Fibroblast of lung (primary cell): ENCODE results near the gene PCYT1A. TPM values are rescaled to one million over a fixed set of nuclear protein-coding genes. Genes with fewer than 3 reads are reported as not detected.
"Not testable (repeated sequence)": the region's sequence is repeated elsewhere in the genome, so short reads cannot be mapped to it uniquely, and the experiment has no call there.

Source experiments
- DNase-seq, 2 donors: peaks; one replicate each; pipeline versions ENCODE4 v3.0.0 to v3.0.0-alpha.2; 2010; ENCODE audit warnings: low read depth in 2 of 2
- H2AFZ ChIP-seq: 2 replicates; pipeline ENCODE4 v1.5.1; 2012; ENCODE audit warnings: low read length, control low read depth, inconsistent platforms
- H3K27ac ChIP-seq: 2 replicates; pipeline ENCODE4 v1.5.1; 2011; ENCODE audit warnings: low read length, control low read depth; ENCODE audit not compliant: insufficient read depth
- H3K27me3 ChIP-seq: 2 replicates; pipeline ENCODE4 v1.5.1; 2011; ENCODE audit warnings: mild to moderate bottlenecking, low read length; ENCODE audit not compliant: control insufficient read depth, insufficient read depth
- H3K36me3 ChIP-seq: 2 replicates; pipeline ENCODE4 v1.5.1; 2011; ENCODE audit warnings: low read length; ENCODE audit not compliant: control insufficient read depth, insufficient read depth
- H3K4me1 ChIP-seq: 2 replicates; pipeline ENCODE4 v1.5.1; 2011; ENCODE audit warnings: low read length; ENCODE audit not compliant: control insufficient read depth, insufficient read depth; ENCODE audit errors: extremely low read depth
- H3K4me2 ChIP-seq: 2 replicates; pipeline ENCODE4 v1.5.1; 2011; ENCODE audit warnings: low read length, control low read depth; ENCODE audit not compliant: insufficient read depth; ENCODE audit errors: extremely low read depth
- H3K4me3 ChIP-seq, 4 experiments: fragments of 200-600 bp in 1 of 4; sonication (generic) in 1 of 4; replicated peaks in 1 of 4; 2 replicates each; pipeline ENCODE4 v1.5.1; 2011 to 2016; ENCODE audit warnings: low read length in 4 of 4, low read depth in 3 of 4, mild to moderate bottlenecking in 3 of 4, control low read depth in 2 of 4, inconsistent platforms in 1 of 4, mixed read lengths in 1 of 4; ENCODE audit not compliant: insufficient read depth in 1 of 4; ENCODE audit errors: control extremely low read depth in 1 of 4
- H3K79me2 ChIP-seq: 2 replicates; pipeline ENCODE4 v1.5.1; 2012; ENCODE audit warnings: mild to moderate bottlenecking, low read length, inconsistent platforms; ENCODE audit not compliant: control insufficient read depth, insufficient read depth
- H3K9ac ChIP-seq: 2 replicates; pipeline ENCODE4 v1.5.1; 2011; ENCODE audit warnings: mild to moderate bottlenecking, low read length, control low read depth; ENCODE audit not compliant: insufficient read depth
- H3K9me3 ChIP-seq: 2 replicates; pipeline ENCODE4 v1.5.1; 2012; ENCODE audit warnings: low read depth, low read length; ENCODE audit not compliant: control insufficient read depth, insufficient read depth
- H4K20me1 ChIP-seq: 2 replicates; pipeline ENCODE4 v1.5.1; 2011; ENCODE audit warnings: low read length; ENCODE audit not compliant: control insufficient read depth, insufficient read depth; ENCODE audit errors: extremely low read depth
- CTCF ChIP-seq, 2 donors: IDR thresholded peaks in 1 of 2; conservative IDR thresholded peaks in 1 of 2; 1 replicate in 1 of 2; 2 replicates in 1 of 2; pipeline ENCODE4 v1.5.1; 2011 to 2012; ENCODE audit warnings: low read length in 2 of 2, control low read depth in 1 of 2, inconsistent platforms in 1 of 2, low read depth in 1 of 2, mild to moderate bottlenecking in 1 of 2
- EZH2 ChIP-seq: IDR thresholded peaks from 2 replicates; pipeline ENCODE4 v1.5.1; 2012; ENCODE audit warnings: low read length, control low read depth, mild to moderate bottlenecking; ENCODE audit errors: missing control alignments
- polyA plus RNA-seq, 2 donors: library from polyadenylated mRNA; depleted of rRNA in 1 of 2; stranded (reverse) in 1 of 2; unstranded in 1 of 2; fragments of >200 nt; gene quantifications; 2 replicates each; pipeline ENCODE4 v1.2.1, GENCODE V29; 2011 to 2012; ENCODE audit warnings: missing spikeins in 1 of 2
- total RNA-seq: library from RNA; depleted of rRNA; stranded (reverse); fragments of >200 nt; gene quantifications from 2 replicates; pipeline ENCODE4 v1.2.1, GENCODE V29; 2014

The PCYT1A gene
- total and polyA plus RNA-seq, 2 donors (not counting 1 experiment from before 2014, with no cell fraction given): 68.9 to 73.8 TPM

DNA sequence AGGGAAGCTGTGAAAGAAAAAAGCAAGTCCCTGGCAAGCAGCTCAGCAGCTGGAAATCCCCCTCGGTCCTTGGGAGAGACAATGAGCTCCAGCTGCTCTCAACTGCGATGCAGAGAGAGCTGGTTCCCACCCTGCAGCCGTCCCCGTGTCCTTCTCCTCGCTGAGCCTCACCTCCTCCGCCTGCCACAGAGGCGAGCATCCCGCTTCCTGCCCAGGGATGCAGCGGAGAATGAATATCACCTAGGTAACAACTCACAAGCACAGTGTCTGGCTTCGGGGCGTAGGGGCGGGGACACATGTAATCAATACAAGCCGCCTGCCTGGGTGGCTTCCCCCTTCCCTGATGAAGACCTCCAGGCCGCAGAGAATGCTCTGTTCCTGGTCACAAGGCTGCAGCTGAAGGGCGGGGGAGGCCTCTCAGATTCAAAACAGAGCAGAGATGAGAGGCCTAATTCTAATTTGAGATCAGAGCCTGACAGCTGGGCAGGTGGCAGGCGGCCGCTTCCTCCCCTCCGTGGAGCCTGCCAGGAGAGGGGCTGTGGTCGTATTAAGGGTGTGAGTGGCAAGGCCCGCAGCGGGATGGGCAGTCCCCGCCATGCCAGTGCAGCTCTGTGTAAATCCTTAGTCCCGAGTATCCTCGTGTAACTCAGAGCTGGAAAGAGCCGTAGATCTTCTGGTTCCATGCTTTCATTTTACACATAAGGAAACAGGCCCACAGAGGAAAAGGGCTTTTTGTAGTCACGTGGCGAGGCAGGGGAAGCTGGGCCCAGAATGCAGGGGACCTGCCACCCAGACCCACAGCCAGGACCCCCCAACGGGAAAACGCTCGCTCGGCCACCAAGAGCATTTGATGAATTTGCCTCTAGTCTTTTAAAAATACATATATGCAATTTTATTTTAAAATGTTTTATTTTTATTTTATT is 100.6 kb downstream of the PCYT1A start:
- TF ChIP-seq EZH2 (no peak), CTCF (conservative IDR thresholded peaks at IDR 0.05 in 1 of 2, IDR thresholded peaks at IDR 0.05 in 1 of 2; ENCODE audit: low read depth in 1 of 2, low read length in 2 of 2) (no peak)
- H3K4me2 ChIP-seq: peak overlapping the region; percentile 44
- H3K9ac ChIP-seq: no peak overlapping the region
- no peak for DNase-seq
- peak overlapping the region; percentile 46 for H2AFZ ChIP-seq
- no peak overlapping the region for H3K27ac ChIP-seq
- no peaks in the 10 kb centered on the region for H3K27me3 ChIP-seq
- no peak overlapping the region for H3K4me3 ChIP-seq
- H3K9me3 ChIP-seq: no peaks in the 10 kb centered on the region
- no peaks in the 10 kb centered on the region for H4K20me1 ChIP-seq
- H3K79me2 ChIP-seq: no peaks in the 10 kb centered on the region
- H3K4me1 ChIP-seq: no peaks in the 10 kb centered on the region
- H3K36me3 ChIP-seq: no peaks in the 10 kb centered on the region

GRCh38 chr3:196184881-196185280 is 102.6 kb downstream of the PCYT1A start:
- no peaks in the 10 kb centered on the region for H3K9me3 ChIP-seq
- no peaks in the 10 kb centered on the region for H3K36me3 ChIP-seq
- no peak overlapping the region for H3K4me2 ChIP-seq
- H3K9ac ChIP-seq: no peak overlapping the region
- no peaks in the 10 kb centered on the region for H3K27me3 ChIP-seq
- H4K20me1 ChIP-seq: no peaks in the 10 kb centered on the region
- H3K4me3 ChIP-seq: no peak overlapping the region
- TF ChIP-seq EZH2 (no peak), CTCF (conservative IDR thresholded peaks at IDR 0.05 in 1 of 2, IDR thresholded peaks at IDR 0.05 in 1 of 2; ENCODE audit: low read depth in 1 of 2, low read length in 2 of 2) (no peak)
- no peak overlapping the region for H3K27ac ChIP-seq
- H3K4me1 ChIP-seq: no peaks in the 10 kb centered on the region
- no peaks in the 10 kb centered on the region for H3K79me2 ChIP-seq
- DNase-seq: no peak
- H2AFZ ChIP-seq: no peak overlapping the region

DNA sequence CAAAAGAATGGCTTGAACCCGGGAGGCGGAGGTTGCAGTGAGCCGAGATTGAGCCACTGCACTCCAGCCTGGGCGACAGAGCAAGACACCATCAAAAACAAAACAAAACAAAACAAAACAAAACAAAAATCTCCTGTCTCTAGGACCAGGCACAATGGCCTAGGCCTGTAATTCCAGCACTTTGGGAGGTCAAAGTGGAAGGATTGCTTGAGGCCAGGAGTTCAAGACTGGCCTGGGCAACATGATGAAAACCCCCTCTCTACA is 103.4 kb downstream of the PCYT1A start:
- DNase-seq, H3K27ac ChIP-seq, H2AFZ ChIP-seq, H4K20me1 ChIP-seq, H3K36me3 ChIP-seq, H3K9me3 ChIP-seq, H3K4me1 ChIP-seq, H3K79me2 ChIP-seq, H3K27me3 ChIP-seq, H3K4me3 ChIP-seq, H3K4me2 ChIP-seq, H3K9ac ChIP-seq: not testable (repeated sequence)
